OCI-LY1 (cell line): ENCODE data around the gene ABCC9.

ENCODE experiments used
- H2AFZ ChIP-seq: fragments of 200-600 bp; sonication (generic), shearing (Covaris generic); 2 replicates; pipeline ENCODE4 v1.6.0; 2014; ENCODE audit warnings: antibody characterized with exemption, mild to moderate bottlenecking, low read length
- H3F3A ChIP-seq: fragments of 200-600 bp; sonication (generic), shearing (Covaris generic); 2 replicates; pipeline ENCODE4 v1.6.0; 2014; ENCODE audit warnings: mild to moderate bottlenecking, antibody characterized with exemption, low read length, moderate library complexity; ENCODE audit not compliant: insufficient read depth
- H3K27ac ChIP-seq: fragments of 200-600 bp; sonication (generic); 2 replicates; pipeline ENCODE4 v1.5.1; 2014; ENCODE audit warnings: low read length, mixed run types, mild to moderate bottlenecking, low read depth; ENCODE audit not compliant: poor library complexity, severe bottlenecking
- H3K27me3 ChIP-seq: fragments of 200-600 bp; sonication (generic); 2 replicates; pipeline ENCODE4 v1.6.0; 2014; ENCODE audit warnings: antibody characterized with exemption, mild to moderate bottlenecking, low read length, moderate library complexity; ENCODE audit not compliant: insufficient read depth
- H3K36me3 ChIP-seq: fragments of 200-600 bp; sonication (generic); 2 replicates; pipeline ENCODE4 v1.6.1; 2014; ENCODE audit warnings: mild to moderate bottlenecking, antibody characterized with exemption, low read length, moderate library complexity, mixed read lengths; ENCODE audit not compliant: insufficient read depth
- H3K4me1 ChIP-seq: fragments of 200-600 bp; sonication (generic); 2 replicates; pipeline ENCODE4 v1.5.1; 2014; ENCODE audit warnings: mild to moderate bottlenecking, low read length, moderate library complexity; ENCODE audit not compliant: insufficient read depth, severe bottlenecking
- H3K4me2 ChIP-seq: fragments of 200-600 bp; sonication (generic), shearing (Covaris generic); 2 replicates; pipeline ENCODE4 v1.6.1; 2014; ENCODE audit warnings: low read length
- H3K4me3 ChIP-seq: fragments of 200-600 bp; sonication (generic); 2 replicates; pipeline ENCODE4 v1.5.1; 2014; ENCODE audit warnings: low read length, low read depth, mild to moderate bottlenecking, mixed read lengths; ENCODE audit not compliant: poor library complexity, severe bottlenecking
- H3K79me2 ChIP-seq: fragments of 200-600 bp; shearing (Covaris generic); 2 replicates; pipeline ENCODE4 v1.6.1; 2016; ENCODE audit warnings: mixed run types, low read length, mixed read lengths; ENCODE audit not compliant: insufficient read depth
- H3K9ac ChIP-seq: fragments of 200-600 bp; sonication (generic), shearing (Covaris generic); 2 replicates; pipeline ENCODE4 v1.6.1; 2014; ENCODE audit warnings: mild to moderate bottlenecking, low read length, mixed read lengths
- H3K9me2 ChIP-seq: fragments of 200-600 bp; sonication (generic), shearing (Covaris generic); 2 replicates; pipeline ENCODE4 v1.6.1; 2014; ENCODE audit warnings: low read depth, mild to moderate bottlenecking, low read length, mixed read lengths
- H3K9me3 ChIP-seq: fragments of 200-600 bp; shearing (Covaris generic); 2 replicates; pipeline ENCODE4 v1.6.1; 2014; ENCODE audit warnings: low read length, mixed read lengths
- H4K20me1 ChIP-seq: fragments of 200-600 bp; sonication (generic), shearing (Covaris generic); 2 replicates; pipeline ENCODE4 v1.6.0; 2016; ENCODE audit warnings: mild to moderate bottlenecking, low read length; ENCODE audit not compliant: insufficient read depth
- CTCF ChIP-seq: fragments of 200-600 bp; sonication (generic), shearing (Covaris generic); IDR thresholded peaks from 2 replicates; pipeline ENCODE4 v1.5.1; 2017; ENCODE audit warnings: mild to moderate bottlenecking, antibody characterized with exemption, low read length, moderate library complexity, mixed read lengths
- EZH2 ChIP-seq: fragments of 200-600 bp; sonication (generic), shearing (Covaris generic); IDR thresholded peaks from 2 replicates; pipeline ENCODE4 v1.8.0; 2017; ENCODE audit warnings: borderline replicate concordance, mixed run types, mild to moderate bottlenecking, antibody characterized with exemption, low read length, moderate library complexity, mixed read lengths

Gene ABCC9

GRCh38 chr12:21895651-21896050 is 45.6 kb downstream of the ABCC9 start:
- Histone ChIP-seq H3K9me2 (no peaks in the 10 kb centered on the region), H3K79me2 (no peaks in the 10 kb centered on the region), H3K4me3 (no peak overlapping the region), H3K36me3 (no peaks in the 10 kb centered on the region), H3K27ac (no peak overlapping the region), H3K9me3 (no peaks in the 10 kb centered on the region), H3F3A (no peaks in the 10 kb centered on the region), H3K4me1 (no peaks in the 10 kb centered on the region), H4K20me1 (no peaks in the 10 kb centered on the region), H3K9ac (no peak overlapping the region), H2AFZ (no peak overlapping the region), H3K4me2 (no peak overlapping the region), H3K27me3 (no peaks in the 10 kb centered on the region)
- TF ChIP-seq EZH2: no peak
- TF ChIP-seq CTCF: no peak

GRCh38 chr12:21894792-21895595 is 46.2 kb downstream of the ABCC9 start:
- H3K4me2 ChIP-seq: no peak overlapping the region
- no peak overlapping the region for H2AFZ ChIP-seq
- H3F3A ChIP-seq: no peaks in the 10 kb centered on the region
- H3K79me2 ChIP-seq: no peaks in the 10 kb centered on the region
- no peaks in the 10 kb centered on the region for H3K9me3 ChIP-seq
- no peak overlapping the region for H3K27ac ChIP-seq
- H3K9ac ChIP-seq: no peak overlapping the region
- no peaks in the 10 kb centered on the region for H3K4me1 ChIP-seq
- TF ChIP-seq EZH2: no peak
- TF ChIP-seq CTCF: no peak
- H4K20me1 ChIP-seq: no peaks in the 10 kb centered on the region
- H3K27me3 ChIP-seq: no peaks in the 10 kb centered on the region
- H3K9me2 ChIP-seq: no peaks in the 10 kb centered on the region
- H3K4me3 ChIP-seq: no peak overlapping the region
- H3K36me3 ChIP-seq: no peaks in the 10 kb centered on the region

GRCh38 chr12:21893924-21894323 is 47.3 kb downstream of the ABCC9 start:
- H3K9me2 ChIP-seq: no peaks in the 10 kb centered on the region

More at GRCh38 chr12:21893924-21894323, 47.3 kb downstream of the ABCC9 start:
- H3K9ac ChIP-seq: no peak overlapping the region
- H3F3A ChIP-seq: no peaks in the 10 kb centered on the region
- no peak overlapping the region for H3K27ac ChIP-seq
- H3K9me3 ChIP-seq: no peaks in the 10 kb centered on the region
- H3K79me2 ChIP-seq: no peaks in the 10 kb centered on the region
- no peak overlapping the region for H3K4me3 ChIP-seq
- H3K4me1 ChIP-seq: no peaks in the 10 kb centered on the region
- TF ChIP-seq CTCF (no peak), EZH2 (no peak)
- H3K36me3 ChIP-seq: no peaks in the 10 kb centered on the region
- no peak overlapping the region for H2AFZ ChIP-seq
- no peaks in the 10 kb centered on the region for H3K27me3 ChIP-seq
- H4K20me1 ChIP-seq: no peaks in the 10 kb centered on the region
- H3K4me2 ChIP-seq: no peak overlapping the region
